GM18508 (cell line): Measurements from ENCODE around the gene NIF3L1.

Experiments
- ATAC-seq: cut with Tn5 transposase; IDR thresholded peaks from one replicate; pipeline ENCODE4 v1.9.1; 2021; ENCODE audit warnings: moderate number of reproducible peaks; ENCODE audit not compliant: insufficient read depth, unreplicated experiment

Gene NIF3L1, protein sequence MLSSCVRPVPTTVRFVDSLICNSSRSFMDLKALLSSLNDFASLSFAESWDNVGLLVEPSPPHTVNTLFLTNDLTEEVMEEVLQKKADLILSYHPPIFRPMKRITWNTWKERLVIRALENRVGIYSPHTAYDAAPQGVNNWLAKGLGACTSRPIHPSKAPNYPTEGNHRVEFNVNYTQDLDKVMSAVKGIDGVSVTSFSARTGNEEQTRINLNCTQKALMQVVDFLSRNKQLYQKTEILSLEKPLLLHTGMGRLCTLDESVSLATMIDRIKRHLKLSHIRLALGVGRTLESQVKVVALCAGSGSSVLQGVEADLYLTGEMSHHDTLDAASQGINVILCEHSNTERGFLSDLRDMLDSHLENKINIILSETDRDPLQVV

DNA sequence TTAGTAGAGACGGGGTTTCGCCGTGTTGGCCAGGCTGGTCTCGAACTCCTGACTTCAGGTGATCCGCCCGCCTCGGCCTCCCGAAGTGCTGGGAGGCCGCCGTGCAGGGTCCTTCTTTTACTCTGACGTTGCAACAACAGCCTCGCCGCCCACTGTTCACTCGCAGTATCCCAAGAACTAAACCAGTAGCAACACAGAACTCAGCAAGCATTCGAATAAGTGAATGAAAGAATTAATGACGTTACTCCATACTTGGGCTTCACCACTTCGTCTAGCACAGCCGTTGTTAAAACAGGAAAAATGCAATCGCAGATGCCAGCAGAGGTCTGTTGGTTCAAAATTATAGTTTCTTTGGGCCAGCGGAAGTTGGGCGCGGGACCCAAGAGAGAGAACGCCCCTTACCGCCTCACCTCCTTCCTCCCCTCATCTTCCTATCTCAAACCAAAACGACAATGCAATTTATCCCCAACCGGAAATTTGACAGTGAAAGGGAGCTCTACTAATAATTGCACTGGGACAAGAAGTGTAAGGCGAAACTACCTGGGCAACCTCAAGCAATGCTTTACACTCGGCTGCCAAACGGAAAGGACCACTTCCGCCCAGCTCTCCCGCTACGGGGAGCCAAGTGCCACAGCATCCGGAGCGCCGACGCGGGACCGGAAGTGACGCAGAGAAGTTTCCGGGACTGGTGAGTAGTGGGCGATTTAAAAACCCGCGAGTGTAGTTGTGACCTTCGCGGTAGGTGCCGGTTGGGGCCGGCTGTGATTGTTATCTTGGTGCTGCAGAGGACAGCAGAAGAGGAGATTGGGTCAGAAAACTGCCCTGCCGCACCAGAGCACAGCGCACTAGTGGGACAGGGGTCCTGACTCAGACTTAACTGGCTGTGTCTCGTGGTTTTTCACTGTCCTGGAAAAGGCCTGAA, at the start of gene NIF3L1, which contains the start of gene PPIL3:
TSS of gene NIF3L1 (plus strand) at position 668 of the 922 bp plus-strand sequence. CDS start 2,573 bp downstream, outside the sequence.
TSS of gene PPIL3 (minus strand) at position 374 of the 922 bp plus-strand sequence. CDS start 1,462 bp downstream, outside the sequence.
- peak; percentile 87 for ATAC-seq

DNA sequence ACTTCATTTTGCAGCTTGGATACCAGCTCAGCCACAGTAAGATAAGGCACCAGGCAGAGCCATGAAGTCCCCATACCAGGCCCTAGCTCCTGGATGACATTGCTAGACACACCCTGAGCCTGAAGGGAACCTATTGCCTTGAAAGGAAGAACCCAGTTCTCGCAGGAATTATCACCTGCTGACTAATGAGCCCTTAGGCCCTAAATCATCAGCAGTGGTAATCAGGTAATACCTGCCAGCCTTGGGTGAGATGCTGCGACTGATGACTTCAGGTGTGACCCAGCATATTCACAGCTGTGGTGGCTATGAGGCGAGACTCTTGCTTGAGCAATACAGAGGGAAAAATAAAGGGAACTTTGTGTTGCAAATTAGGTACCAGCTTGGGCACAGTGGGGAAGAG, 49.7 kb upstream of the NIF3L1 start:
- no peak for ATAC-seq

DNA sequence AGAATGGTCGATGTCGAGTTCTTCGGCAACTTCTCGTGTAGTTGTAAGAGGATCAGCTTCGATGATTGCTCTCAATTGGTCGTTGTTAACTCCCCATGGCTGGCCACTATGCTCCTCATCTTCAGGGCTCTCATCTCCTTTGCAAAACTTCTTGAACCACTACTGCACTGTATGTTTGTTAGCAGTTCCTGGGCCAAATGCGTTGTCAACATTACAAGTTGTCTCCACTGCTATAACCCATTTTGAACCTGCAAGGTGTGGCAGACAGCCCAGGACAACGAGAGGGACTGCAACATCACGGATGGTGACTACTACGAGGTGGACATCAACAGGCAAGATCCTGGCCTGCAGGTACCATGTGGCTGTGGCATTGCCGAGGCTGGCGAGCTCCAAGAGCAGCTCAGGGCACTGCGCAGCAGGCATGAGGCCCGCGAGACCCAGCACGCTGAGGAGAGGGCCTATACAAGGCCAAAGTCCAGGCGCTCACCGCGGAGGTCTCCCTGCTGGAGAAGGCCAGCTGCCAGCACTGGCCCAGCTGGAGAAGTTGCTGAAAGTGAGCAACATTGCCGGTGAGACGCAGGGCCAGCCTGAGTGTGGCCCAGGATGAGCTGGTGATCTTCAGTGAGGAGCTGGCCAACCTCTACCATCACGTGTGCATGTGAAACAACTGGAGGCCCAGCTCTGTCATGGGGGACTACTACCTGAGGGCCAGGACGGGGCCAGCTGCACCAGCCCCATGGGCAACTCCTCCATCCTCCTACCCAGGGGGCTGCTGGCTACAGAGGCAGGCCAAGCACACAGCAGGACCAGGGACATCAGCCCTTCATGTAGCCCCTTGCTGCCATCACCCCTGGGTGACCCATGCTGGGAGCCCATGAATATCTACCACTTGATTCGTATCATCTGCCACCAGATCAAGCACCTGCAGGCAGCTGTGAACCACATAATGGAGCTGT, 44.9 kb upstream of the NIF3L1 start:
- no peak for ATAC-seq

DNA sequence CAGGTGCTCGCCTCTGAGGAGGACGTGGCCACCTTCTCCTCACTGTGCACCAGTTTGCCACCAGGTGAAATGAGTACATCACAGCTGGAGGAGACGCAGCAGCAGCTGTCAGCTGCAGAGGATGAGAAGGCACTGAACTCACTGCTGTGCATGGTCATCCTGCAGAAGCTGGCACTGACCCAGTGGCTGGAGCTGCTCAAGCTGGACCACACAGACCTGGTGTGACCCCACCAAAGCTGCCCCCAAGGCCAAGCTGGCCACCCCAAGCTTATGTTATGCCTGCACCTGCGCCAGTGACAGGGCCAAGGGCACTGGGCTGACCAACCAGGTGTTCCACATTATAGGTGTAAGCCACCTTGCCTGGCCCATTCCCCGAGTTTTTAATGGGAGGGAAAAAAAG, 44.0 kb upstream of the NIF3L1 start:
- no peak for ATAC-seq

DNA sequence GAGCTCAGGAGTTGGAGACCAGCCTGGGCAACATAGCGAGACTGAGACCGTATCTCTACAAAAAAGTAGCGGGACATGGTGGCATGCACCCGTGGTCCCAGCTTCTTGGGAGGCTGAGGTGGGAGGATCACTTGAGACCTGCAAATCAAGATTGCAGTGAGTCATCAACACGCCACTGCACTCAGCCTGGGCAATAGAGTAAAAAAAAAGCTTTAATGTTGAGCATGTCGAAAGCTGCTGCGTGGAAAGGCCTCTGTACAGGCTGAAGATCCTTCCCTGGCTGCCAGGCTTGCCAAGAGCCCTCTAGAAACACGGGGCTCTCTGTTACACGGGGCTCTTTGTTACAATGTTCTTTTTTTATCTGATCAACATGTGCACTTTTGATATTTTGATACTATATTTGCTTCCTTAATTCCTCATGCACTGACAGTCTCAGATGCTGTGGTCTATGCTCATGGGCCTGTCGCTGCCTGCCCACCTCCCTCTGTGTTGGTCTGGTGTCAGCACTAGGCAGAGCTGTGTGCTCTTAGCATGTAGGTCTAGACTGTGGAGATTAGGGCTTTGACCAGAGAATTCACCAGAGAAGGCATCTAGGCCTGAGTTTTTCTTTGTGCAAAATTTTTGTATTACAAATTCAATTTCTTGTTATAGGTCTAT, 43.4 kb upstream of the NIF3L1 start:
- no peak for ATAC-seq

DNA sequence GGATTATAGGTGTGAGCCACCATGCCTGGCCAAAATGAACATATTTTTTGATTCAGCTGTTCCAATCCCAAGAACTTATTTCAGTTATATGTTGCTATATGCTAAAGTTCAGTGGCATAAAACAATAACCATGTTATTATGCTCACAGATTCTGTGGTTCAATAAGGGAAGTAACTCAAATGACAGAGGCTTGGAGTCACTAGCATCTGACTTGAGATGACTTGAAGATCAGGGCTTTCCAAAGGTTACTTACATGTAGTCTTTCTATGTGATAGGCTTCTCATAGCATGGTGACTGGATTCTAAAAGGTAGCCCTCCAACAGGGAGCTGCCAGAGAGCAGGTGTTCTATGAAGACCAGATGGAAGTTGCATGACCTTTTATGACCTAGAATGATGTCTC, 41.9 kb upstream of the NIF3L1 start:
- no peak for ATAC-seq

DNA sequence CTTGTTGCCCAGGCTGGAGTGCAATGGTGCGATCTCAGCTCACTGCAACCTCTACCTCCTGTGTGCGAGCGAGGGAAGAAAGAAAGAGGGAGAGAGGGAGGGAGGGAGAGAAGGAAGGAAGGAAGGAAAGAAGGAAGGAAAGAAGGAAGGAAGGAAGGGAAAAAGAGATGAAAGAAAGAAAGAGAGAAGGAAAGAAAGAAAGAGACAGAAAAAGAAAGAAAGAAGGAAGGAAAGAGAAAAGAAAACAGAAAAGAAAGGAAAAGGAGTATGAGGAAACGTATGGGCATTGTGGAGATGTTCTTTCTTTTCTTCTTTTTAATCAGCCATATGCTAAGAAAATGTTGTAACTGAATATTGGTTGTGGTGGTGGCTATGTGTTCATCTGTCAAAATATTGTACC, 41.2 kb upstream of the NIF3L1 start:
- no peak for ATAC-seq

DNA sequence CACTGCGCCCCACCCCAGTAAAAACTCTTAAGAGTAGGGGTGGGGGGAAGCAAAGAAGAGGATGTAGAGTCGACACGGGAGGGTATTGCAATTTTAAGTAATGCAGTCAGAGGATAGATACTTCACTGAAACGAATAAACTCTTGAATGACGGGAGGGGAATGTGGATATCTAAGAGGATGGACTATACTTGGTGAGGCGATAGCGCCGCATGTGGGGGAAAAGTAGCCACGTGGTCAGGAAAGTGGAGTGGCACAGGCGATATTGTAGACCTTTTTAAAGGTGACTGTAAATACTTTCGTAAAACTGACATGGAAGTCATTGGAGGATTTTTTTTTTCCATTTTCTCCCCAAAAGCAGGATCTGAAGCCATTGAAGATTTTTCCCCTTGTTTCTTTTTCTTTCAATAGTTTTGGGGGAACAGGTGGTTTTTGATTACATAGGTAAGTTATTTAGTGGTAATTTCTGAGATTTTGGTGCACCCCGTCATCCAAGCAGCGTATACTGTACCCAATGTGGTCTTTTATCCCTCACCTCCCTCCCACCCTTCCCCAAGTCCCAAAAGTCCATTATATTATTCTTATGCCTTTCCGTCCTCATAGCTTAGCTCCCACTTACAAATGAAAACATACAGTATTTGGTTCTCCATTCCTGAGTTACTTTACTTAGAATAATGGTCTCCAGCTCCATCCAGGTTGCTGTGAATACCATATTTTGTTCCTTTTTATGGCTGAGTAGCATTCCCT, 38.5 kb upstream of the NIF3L1 start:
- ATAC-seq: no peak

DNA sequence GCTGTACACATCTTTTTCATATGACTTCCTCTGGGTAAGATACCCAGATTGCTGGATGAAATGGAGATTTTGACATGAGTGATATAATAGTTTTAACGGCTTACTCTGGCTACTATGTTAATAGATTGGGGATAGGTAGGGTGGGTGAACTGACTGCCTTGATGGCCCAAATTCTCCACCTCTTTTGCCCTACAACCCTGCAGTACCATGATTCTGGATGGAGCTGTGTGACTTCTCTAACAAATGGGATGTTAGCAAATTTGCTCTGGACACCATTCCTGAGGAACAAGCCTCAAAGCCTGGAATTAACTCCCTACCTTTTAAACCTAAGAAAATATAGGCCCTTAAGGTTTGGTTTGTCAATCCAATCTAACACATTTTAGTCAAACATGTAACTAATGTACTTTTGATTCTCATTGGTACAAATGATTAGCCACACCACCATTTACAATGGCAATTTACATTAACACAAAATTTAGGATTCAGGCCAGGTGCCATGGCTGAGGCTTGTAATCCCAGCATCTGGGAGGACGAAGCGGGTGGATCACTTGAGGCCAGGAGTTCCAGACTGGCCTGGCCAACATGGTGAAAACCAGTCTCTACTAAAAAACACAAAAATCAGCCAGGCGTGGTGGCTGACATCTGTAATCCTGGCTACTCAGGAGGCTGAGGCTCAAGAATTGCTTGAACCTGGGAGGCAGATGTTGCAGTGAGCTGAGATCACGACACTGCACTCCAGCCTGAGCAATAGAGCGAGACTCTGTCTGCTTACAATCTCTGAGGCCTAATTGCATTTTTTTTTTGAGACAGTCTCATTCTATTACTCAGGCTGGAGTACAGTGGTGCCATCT, 37.5 kb upstream of the NIF3L1 start:
- no peak for ATAC-seq

DNA sequence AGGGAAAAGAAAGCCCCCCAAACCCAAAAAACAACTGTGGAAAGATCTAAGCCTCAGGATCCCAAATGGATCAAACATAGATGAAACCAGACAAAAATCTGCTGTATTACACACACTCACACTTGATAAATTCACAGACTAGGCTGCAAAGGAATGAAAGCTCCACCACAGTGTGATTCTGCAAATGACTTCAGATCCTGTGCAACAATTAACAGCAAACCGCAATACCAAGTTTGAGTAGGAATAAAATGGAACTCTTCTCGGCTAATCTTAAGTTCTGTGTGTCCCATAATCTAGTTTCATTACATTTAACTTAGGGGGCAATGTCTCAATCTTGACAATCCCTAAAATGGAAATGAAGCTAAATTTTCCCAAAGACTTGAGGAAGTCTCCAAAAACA, 36.6 kb upstream of the NIF3L1 start:
- ATAC-seq: no peak

DNA sequence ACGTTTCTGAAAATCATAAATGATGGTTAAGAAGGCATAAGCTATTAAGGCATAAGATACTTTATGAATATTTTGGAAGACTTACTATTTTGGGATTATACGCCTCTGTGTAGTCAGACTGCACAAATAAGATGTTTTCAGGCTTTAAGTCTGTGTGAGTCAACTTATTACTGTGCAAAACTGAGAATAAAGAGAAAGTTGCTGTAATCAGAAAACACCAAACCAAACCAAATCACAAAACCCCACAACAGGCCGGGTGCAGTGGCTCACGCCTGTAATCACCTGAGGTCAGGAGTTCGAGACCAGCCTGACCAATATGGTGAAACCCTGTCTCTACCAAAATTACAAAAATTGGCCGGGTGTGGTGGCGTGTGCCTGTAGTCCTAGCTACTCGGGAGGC, 32.4 kb upstream of the NIF3L1 start:
- ATAC-seq: no peak

DNA sequence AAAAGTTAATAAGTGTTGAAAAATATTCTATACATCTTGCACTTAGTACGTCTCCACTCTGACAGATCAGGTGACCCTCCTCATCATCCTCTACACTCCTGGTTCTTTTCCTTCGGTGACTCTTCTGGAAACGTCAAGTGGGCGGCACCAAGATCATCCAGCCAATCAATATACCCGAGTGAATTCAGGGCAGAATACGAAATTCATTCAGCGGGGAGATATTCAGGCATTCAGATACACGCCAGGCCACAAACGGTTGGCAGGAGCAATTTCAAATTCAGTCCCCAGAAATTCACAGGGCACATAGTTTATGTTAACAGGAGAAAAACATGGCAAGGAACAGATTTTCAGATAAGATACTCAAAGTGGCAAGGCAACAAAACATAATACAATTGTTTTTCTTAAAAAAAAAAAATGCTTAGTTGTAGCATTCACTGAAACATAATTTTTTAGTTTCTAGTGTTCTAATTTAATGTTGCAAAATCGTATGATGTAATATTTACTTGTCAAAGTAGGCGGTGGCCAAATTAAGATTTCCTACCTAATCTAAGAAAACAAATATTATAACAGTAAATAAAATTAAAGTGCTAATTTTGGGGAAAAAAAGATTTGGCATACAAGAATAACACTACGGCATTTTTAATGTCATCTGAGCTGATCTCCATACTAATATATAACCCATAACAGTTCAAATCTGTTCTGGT, 28.9 kb upstream of the NIF3L1 start:
- ATAC-seq: no peak

DNA sequence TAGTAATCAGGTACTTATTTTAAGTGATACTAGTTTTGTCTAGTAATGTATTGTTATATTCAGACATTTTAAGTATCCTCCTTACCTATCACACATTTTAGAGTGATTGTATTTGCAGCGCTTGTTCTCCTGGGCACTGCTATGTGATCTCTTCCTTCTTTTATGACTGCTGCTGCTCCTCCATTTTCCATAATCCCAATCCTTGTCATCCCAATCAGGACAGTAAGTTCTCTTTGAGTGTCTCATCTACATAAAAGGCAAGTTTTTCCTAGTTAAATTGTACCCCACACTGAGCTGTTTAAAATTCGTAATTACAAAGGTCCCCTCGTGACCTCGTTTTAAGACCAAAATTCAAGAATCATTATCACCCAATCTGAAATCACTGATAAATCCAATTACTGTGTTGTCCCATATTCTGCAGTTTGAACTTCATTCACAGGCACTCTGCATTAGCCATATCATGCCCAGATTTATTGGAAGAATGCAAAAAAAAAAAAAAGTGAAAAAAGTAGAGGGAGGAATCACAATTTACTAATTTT, 27.5 kb upstream of the NIF3L1 start:
- no peak for ATAC-seq

DNA sequence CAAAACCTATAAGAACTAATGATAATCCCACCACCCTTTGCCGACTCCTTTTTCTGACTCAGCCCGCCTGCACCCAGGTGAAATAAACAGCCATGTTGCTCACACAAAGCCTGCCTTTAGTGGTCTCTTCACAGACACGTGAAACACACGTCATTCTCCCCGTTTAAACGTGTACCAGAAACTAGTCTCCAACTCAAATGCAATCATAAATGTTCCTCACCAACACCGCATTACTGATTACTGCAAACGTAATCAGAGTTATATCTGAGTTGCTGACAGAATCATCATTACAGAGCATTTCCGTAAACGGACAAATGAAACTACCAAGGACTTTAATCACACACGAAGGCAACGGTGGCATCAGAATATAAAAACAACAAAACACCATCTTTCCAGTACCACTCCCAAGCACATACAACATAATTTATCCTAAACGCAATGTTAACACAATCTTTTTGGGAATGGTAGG, 26.6 kb upstream of the NIF3L1 start:
- no peak for ATAC-seq

DNA sequence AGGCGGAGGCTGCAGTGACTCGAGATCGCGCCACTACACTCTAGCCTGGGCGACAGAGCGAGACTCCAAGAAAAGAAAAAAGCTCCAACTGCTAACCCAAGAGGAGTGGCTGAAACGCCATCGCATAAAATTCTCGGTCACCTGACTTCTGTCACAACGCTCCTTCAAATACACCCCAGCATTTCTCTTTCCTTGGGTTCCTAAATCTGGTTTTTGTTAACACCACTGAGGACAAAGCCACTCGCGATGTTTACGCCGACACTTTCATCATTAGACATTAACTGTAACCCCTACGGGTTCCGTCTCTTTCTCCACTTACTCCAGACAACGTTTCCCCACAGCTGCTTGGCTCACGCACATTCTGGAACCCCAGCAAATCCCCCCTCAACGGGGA, 25.4 kb upstream of the NIF3L1 start:
- peak; percentile 5 for ATAC-seq

DNA sequence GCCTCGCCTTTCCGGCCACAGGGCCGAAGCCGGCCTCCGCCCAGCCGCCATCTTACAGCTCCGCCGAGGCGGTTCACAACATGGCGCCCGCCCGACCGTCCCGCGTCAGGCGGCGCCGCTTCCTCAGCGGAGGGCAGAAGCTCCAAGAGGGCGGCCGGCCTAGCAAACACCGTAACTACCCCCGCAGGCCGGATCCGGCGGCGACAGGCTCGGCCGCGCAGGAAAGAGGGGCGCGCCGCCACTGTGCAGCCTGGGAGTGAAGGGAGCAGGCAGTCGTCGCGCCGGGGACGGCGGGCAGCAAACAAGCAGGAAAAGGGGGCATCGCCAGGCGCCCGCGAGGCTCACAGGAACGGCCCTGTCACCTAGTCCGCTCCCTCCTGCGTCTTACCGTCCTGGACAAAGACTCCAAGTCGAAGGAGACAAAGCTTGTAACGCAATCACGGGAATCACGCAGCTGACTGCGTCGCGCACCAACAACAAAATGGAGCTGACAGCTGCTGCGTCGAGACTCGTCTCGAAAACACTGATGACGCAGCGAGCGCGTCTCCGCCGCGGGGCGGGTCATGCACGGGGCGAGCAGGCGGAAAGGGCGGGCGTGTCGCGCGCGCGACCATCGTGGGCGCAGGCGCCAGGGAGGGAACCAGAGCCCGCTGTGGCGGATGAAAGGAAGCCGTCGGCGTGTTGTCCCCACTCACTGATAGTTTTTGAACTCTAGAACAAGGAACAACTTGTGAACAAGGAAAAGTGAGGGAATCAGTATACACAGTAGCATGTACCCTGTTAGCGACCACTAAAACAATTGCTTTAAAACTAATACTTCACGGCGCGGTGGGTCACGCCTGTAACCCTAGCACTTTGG, 24.8 kb upstream of the NIF3L1 start, which contains the start of gene CLK1:
TSS of gene CLK1 (minus strand) at position 483 of the 859 bp plus-strand sequence. CDS start 2,796 bp downstream, outside the sequence.
- peak; percentile 47 for ATAC-seq
